Superior temporal gyrus (tissue), 1 donor: ENCODE data around the gene RELT.

ENCODE experiments used
- DNase-seq: peaks from one replicate; pipeline ENCODE4 v3.0.0-alpha.2; 2016; ENCODE audit errors: extremely low spot score

The RELT gene, protein sequence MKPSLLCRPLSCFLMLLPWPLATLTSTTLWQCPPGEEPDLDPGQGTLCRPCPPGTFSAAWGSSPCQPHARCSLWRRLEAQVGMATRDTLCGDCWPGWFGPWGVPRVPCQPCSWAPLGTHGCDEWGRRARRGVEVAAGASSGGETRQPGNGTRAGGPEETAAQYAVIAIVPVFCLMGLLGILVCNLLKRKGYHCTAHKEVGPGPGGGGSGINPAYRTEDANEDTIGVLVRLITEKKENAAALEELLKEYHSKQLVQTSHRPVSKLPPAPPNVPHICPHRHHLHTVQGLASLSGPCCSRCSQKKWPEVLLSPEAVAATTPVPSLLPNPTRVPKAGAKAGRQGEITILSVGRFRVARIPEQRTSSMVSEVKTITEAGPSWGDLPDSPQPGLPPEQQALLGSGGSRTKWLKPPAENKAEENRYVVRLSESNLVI

DNA sequence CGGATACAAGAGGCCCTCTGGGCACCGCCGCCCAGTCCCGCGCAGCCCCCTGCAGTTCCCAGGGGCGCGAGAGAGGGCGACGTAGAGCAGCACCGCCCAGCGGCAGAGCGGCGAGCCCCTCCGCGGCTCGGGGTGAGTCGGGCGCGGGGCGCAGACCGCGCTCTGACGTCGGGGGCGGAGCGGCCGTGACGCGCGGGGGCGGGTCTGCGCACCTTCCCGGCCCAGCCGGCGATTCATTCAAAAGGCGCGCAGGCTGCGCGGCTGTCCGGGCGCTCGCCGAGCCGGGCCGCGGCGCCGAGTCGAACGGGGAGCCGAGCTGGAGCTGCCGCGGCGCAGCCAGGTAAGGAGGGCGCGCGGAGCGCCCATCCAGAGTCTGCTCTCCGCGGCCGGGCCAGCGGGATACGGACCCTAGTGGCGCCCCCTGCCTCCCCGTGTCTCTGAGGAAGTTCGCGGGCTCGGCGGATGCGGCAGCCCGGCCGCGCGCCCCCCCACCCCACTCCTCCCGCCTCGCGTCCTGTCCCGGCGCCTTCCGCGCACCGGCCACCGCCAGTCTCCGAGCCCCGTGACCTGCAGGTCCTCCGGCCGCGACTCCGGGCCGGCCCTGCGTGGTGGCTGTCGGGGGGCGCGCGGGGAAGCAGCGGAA is at the start of gene RELT:
RELT (plus strand) TSS at position 240 of the 643 bp plus-strand sequence. CDS start 12,738 bp downstream, outside the sequence.
- peak; percentile 86 for DNase-seq

DNA sequence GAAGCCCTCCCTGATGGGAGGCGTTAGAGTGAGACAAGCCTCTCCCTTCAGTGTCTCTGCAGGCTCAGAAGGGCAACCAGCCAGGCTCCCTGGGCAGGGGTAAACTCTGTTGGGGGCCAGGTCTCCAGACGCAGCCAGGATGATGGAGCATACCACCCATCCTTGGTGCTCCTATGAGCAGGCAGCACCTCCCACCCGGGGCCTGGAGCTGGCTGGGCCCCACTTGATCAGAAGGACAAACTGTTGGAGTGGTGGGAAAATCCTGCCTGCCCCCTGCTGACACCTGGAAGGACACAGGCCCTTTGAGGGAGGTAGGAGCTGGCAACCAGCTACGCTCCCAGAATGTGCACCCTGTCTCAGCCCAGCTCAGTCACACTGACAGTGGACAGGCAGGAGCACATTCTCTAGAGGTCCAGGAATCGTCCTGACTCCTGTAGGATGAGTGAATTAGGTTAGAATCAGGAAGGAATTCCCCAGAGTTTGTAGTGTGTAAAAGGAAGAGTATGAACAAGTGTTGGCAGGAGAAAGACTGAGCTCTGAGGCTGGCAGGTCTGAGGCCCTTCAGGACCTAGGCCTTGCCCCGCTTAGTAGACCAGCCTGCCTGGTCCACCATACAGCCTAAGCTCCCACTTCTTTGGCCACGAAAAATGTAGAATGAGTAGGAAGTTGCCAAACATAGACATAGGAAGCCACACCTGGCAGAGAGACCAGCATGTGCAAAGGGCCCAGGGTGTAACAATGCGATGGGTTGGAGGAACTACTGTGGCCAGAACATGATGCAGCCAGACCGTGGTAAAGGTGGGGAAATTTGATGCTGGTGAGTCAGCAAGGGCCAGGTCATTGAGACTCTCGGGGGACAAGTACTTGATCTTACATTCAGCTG is 49.0 kb upstream of the RELT start:
- no peak for DNase-seq

DNA sequence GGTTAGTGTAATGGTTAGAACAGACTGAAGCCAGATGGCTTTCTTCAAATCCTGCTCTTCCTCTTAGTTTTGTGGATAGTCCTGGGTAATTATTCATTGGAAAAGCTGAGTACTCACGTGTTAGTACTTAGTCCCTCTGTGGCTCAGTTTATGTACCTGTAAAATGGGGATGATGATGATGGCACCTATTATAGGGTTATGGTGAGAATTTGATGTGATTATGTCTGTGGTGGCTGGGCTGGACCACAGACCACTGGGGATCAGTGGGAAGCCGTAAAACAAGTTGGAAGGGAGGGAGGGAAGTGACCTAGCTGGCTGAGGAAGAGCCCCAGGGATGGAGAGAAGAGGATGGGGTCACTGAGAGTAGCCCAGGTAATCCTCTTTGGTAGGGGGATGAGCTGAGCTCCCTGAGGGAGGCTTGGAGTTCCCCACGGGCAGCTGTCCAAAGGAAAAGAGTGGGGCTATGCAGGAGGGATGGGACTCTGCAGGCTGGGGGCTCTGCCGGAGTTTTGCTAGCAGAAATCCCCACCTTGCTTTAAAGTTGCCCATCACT is 48.3 kb upstream of the RELT start:
- DNase-seq = no peak

DNA sequence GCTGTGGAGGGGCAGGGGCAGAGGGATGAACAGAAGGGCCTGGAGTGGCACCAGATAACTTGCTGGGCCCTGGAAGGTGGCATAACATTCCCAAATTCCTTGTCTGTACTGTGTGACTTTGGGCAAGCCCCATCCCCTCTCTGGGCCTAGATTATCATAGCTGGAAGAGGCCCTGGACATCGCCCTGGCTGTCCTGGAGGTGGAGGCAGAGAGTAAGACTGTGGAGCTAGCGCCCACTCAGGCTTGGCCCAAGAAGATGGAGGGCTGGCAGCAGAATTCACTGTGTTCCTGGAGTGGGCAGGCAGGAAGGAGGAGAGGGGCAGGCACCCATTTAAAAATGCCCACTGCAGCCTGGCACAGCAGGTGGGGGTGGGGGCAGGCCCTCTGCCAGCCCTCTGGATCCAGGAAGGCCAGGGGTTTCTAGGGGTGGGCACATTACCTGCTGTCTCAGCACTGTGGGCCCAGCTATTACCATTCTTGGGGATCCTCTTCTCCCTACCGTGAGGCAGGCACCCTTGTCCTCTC is 45.6 kb upstream of the RELT start:
- no peak for DNase-seq

DNA sequence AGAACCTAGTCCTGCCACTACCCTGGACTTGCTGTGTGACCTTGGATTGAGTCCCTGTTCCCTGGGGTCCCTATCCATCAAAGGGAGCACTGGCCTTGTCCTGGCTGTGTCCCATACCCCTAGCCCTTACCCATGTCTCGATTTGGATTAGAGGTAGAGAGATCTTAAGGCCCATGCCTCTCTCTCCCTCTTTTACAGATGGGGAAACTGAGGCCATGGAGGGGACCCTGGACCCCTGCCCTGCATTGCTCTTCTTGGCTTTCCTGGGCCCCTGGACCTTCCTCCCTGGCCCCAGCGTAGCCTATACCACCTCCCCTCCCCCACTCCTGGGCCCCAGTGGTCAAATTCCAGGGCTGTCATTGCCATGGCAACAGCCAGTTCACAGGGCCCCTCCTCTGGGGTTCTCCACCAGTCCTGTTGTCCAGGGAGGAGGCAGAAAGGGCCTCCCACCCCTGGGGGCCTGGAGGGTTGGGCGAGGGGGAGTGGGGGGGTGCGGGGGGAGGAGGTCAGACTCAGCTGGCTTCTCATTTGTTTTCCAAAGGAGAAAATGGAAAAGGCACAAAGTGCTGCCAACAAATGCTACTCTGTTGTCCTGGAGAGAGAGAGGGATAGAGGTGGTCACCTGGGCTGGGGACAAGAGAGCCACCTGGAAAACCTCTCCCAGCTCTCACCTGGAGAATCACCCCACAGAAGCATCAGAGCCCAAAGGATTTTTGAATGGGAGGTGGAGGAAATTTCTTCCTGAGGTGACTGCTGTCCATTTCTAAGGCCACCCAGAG is 44.9 kb upstream of the RELT start:
- no peak for DNase-seq

DNA sequence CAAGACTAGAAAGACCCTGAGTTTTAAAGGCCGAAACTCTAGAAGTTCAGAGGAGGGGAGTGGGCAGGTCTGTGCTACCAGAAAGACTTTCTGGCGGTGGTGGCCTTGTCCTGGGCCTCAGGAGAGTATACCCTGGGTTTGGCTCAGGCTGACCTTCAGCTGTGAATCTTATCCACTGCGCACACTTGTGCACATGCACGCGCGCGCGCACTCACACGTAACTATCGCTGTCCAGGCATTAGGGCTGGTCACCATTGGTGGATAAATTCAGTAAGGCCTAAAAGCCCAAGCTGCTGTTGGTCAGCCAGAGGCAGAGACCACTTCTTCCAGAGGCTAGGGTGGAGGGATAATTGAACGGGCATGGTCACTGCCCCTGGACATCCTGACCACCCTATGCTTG is 43.0 kb upstream of the RELT start:
- DNase-seq = no peak

DNA sequence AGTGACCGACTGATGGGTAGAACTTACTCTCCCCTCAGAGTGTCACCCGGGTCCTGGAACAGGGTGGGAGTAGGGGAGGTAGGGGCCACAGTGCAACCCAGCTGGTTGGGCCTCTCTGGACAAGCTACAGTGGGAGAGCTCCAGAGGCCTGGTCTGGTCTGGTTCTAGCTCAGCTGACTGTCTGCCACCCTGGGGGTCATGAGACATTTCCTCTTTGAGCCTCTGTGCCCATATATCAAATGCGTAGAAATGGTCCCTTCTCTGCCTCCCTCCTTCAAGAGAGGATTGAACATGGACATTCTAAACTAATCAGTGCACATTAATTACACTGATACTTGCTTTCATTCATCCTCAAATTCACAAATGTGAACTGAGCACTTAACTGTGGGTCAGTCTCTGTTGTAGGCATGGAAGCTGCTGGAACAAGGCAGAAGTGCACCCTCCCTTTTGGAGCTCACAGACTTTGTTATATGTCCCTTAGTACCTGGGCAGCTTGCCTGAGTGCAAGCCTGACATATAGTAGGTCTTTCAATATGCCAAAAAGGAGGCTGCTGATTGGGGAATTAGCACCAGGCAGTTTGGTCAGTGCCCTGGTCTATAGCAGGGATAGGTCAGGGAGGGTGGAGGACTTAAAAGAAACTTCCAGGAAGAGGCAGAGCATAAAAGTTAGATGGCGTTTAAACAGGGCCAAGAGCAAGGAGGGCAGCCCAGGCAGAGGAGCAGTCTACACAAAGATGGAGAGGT is 42.4 kb upstream of the RELT start:
- DNase-seq = no peak

DNA sequence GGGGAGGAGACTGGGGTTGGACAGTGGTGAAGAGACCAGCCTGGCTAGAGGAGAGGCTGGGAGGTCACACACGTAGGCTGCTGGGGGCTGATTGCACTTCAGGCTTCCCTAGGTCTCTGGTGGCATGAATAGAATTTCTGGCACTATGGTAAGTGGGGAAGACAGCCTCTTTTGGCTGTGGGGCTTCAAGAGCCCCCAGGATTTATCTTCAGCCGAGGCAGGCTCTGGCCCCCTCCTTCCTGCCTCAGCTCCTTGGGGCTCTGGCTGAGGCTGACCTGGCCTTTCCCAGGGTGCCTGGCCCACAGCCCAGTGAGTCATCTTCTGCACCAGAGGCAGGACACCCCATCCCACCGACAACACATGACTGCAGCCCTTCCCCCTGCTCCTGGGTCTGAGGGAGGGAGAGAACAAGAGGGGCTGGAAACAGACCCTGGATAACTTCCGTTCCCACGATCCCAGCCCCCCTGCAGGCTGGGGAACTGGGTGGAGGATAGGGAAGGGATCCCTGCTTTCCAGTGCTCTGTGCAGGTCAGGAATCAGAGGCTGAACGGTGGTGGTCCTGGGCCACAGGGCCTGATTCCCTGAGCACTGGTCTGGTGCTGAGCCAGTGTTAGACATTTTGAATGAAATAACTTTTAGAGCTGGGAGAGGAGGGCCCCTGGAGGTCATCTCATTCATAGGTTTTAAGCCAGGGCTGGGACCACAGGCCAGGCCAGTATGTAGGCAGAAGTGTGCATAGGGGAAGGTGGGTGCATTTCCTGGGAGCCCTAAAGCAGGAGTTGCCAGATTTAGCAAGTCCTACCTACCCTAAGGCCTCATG is 41.6 kb upstream of the RELT start:
- DNase-seq = no peak

DNA sequence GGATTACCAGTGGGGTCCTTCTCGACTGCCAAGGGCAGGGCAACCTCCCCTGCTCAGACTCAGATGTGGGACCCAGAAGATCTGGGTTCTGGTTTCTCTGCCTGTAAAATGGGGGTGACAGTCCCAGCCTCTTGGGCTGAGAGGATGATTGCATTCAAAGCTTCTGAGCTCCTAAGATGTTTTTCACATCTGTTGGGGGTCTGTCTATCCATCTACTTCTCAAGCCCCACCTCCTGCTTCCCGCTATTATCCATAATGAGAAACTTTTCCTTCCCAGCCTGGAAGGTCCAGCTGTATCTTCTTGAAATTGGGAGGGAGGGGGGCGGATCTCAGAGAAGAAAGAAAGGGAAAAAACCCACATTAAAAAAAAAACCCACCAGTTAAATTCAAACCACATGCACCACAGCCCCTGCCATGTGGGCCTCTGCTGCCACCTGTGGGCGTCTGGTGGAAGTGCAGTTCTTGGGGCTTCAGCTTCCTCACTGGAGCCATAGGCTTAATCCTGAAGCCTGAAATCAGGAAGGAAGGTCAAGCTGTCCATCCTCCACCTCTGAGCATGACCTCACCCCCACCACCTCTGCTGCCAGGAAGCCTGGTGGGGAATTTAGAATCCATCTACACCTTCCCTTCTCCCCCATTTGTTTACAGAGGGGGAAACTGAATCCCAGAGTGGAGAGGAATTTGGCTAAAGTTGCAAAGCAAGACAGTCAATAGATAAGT is 40.8 kb upstream of the RELT start:
- peak; percentile 95 for DNase-seq

DNA sequence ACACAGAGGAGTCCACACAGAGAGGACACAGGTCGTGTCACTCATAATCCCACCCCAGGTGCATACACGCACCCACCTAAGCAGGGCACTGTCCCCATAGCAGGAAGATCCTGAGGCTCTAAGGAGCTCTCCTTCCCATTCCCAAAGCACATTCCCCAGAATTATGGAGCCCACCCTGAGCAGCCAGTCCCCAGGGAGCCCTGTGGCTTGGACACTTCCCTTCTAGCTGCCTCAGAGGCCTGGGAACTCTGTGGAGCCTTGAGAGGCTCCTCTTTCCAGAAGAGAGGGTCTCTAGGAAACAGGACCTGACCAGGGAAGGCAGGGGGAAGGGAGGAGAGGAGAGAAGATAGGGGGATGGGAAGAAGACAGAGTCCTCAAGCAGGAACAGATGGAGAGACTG is 38.4 kb upstream of the RELT start:
- no peak for DNase-seq

DNA sequence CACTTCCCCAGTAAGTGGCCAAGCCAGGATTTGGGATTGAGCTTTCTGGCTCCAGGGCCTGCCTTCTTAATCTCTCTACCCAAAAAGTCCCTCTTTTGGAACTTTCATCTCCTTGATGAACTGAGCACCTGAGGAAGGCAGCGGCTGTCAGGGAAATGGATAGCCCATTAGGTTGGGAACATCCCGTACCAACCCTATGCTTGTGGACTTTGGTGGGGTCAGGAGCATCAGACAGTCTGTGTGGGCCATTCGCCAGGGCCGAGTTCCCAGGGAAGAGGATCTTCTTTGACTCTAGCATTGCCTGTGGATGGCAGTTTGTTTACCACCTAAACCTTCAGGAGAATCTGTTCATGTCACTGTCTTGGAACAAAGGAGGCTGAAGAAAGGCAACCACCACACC is 37.9 kb upstream of the RELT start:
- no peak for DNase-seq

DNA sequence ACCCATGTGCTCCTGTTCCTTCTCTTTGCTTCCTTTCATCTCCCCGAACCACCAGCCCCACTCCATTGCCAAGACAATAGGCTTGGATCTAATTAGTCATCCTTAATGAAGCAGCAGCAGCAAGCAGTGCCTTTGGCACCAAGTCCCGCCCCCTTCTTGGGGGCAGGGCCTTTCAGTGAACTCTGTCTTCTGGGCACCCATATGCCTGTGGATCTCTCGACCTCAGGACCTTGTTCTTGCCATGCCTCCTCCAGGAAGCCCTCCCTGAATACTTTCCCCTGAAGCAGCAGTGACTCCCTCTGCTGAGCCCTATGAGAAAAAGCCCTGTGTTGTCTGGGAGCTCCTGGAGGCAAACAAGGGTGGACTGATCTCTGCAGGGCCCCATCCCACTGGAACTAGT is 36.0 kb upstream of the RELT start:
- DNase-seq = no peak

DNA sequence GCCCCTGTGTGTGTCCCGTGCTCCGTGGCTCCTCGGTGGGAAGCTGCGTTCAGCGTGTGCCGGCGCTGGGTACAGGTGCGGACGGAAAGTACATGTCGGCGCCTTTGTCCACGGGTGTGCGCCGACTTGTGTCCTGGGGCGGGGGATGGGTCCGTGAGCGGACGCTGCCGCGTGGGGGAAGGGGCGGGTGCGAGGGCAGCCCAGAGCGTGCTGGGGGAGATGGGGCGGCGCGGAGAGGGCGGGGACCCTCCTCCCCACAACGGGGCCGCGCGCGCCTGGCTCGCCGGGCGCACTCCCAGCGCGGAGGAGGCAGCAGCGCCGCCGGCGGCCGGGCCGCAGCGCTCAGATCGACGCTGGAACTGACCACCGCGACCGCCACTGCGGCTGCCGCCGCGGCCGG is 33.6 kb upstream of the RELT start:
- DNase-seq = no peak

DNA sequence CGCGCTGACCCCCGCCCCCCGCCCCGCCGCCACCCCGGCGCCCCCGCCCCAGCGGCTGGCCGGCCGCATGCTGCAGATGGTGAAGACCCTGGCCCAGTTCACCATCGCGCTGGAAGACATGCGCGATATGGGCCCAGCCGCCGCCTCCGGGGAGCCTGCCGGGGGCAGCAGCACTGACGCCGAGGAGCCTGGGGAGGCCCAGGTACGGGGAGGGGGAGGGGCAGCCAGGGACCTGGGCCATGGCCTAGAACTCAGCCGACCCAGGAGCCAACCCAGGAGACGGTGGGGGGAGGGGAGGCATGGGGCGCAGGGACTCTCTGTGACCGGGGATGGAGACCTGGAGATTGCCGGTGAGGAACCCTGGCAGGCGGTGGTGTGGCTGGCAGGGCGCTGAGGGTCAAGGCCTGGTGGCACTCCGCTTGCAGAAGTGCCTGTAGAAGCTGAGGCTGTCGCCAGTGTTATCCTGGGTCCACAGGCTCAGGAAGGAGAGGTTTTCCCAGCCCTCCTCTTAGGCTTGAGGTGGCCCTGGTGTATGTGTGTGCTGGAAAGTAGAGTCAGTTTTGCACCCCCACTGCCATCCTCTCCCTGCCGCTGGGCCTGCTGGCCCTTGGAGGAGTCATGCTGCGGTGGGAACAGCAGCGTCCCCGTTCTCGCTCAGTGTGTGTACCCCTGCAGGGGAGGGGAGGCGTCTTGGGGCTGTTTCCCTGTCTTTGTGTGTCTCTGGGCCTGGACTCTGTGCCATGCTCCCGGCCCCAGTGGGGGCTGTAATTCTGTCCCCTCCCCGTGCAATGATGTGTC is 32.9 kb upstream of the RELT start:
- DNase-seq = peak; percentile 22

DNA sequence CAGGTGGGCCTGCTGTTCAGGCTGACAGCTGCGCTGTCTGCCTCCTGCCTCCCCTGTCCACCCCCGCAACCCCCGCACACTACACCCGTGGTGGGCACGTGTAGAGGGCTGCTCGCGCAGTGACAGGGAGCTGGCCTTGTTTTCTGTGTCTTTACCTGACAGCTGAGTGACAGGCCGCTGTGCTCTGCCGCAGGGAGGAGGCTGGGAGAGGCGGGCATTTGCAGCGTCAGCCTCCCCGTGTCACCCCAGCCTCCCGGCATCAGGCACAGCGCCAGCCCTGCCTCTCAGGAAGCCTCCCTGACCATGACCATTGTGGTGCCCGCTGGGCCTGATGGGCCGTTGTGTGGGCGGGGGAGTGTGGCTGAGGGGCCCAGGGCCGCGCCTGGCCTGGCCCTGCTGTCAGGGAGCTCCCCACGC is 32.0 kb upstream of the RELT start:
- DNase-seq = peak; percentile 41

DNA sequence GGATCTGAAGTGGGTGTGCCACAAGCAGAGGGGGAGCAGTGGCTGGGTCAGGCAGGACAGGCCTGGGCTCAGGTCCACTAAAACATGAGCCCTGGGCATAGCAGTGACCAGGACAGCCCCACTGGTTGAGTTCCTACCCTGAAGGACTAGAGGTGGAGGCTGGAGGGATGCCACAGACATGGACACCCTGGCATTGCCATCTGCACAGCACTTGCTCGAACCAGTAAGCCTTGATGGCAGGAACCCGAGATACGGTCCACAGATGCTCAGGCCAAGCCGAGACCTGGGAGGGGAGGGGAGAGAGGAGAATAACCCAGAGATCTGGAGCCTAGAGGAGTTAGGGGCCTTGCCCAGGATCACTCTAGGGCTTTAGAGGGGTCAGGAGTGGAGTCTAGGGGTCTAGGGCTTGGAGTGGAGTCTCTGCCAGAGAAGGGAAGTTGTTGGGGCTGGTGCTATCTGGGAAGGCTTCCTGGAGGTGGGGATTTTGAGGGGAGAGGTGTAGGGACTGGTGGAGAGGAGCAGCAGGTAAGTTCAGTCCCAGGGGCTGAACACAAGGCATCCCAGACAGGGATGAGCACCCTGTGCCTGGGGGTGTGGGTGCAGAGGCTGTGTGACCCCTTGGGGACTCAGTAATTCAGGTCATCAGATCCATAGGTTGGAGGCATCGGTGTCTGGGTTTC is 30.6 kb upstream of the RELT start:
- no peak for DNase-seq

DNA sequence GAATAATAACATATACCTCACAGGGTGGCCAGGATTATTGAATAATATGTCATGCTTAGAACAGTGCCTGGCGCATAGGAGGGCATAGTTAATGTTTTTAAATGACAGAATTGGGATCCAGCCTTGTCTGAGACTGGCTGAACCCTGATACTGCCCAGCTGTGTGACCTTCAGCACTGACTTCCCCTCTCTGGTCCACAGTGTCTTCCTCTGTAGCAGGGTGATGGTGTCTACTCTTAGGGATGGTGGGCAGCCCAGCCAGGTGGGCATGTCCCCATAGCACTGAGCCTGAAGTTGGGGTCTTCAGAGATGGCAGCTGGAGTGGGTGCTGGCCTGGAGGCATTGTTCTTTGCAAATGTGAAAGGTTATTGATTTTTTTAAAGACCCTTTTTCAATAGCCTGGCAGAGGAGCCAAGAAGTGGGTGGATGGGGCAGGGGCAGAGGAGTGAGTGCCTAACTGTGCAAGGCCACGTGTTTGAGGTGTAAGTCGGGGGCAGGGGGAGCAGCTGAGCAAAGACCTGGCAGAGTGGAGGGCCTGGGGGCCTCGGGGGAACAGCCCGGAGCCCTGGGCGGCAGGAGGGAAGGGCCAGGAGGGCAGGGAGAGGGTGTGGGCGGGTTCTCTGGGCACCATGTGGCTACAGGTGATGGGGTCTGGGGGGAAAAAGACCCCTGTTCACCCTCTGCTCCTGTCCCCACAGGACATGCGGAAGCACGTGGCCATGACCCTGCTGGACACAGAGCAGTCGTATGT is 29.8 kb upstream of the RELT start:
- DNase-seq = no peak
